Measurements from ENCODE around the gene ZBED2. TPM values are rescaled to one million over a fixed set of nuclear protein-coding genes. Genes with fewer than 3 reads are reported as not detected.

The ZBED2 gene
- total and polyA plus RNA-seq, 2 experiments from 2014 or later, result not detected

DNA sequence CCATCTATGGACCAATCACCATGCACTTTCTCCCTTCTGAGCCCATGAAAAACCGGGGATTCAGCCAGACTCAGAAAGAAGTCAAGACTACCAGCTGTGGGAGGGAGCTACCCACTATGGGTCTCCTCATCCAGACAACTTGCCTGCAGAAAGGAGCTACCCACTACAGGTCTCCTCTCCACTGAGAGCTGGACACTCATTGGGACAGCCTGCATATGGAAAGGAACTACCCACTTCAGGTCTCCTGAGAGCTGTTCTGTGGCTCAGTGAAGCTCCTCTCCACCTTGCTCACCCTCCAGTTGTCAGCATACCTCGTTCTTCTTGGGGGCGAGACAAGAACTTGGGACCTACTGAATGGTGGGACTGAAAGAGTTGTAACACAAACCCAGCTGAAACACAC lies 22.3 kb upstream of the ZBED2 start:
- no peak overlapping the region for H3K27ac ChIP-seq (ENCODE audit: low read depth)
- H3K9me3 Mint-ChIP-seq, result peaks cover 23% of the 10 kb centered on the region
- TF ChIP-seq POLR2AphosphoS5 (IDR thresholded peaks at IDR 0.05; ENCODE audit: low read depth) (no peak), EZH2 (IDR thresholded peaks at IDR 0.05; ENCODE audit: low read depth, unreplicated experiment) (no peak), ZNF114 (CRISPR knock-in tag; IDR thresholded peaks at IDR 0.05) (no peak)
- H4K20me1 ChIP-seq (replicated peaks; ENCODE audit: insufficient read depth), result no peaks in the 10 kb centered on the region
- no peak overlapping the region for H3K27ac Mint-ChIP-seq
- H3K4me3 Mint-ChIP-seq, result no peak overlapping the region
- H3K4me1 ChIP-seq (ENCODE audit: insufficient read depth), result no peaks in the 10 kb centered on the region
- no peak overlapping the region for H3K4me2 ChIP-seq
- H3K9me2 ChIP-seq (ENCODE audit: insufficient read depth), result no peaks in the 10 kb centered on the region
- H2AFZ ChIP-seq, result no peak overlapping the region
- no peaks in the 10 kb centered on the region for H3K4me1 Mint-ChIP-seq
- H3F3A ChIP-seq (replicated peaks; ENCODE audit: low read depth), result no peaks in the 10 kb centered on the region
- H3K4me3 ChIP-seq, result no peak overlapping the region
- ATAC-seq (no peak), DNase-seq (ENCODE audit: low spot score) (no peak)
- peaks cover 6% of the 10 kb centered on the region; the same call in 1 of the 2 replicates for H3K36me3 ChIP-seq (ENCODE audit: insufficient read depth)
- peaks cover 10% of the 10 kb centered on the region for H3K36me3 Mint-ChIP-seq (ENCODE audit: low read depth)
- no peaks in the 10 kb centered on the region for H3K27me3 ChIP-seq (ENCODE audit: insufficient read depth)
- H3K79me2 ChIP-seq (replicated peaks; ENCODE audit: insufficient read depth), result no peaks in the 10 kb centered on the region
- H3K27me3 Mint-ChIP-seq (ENCODE audit: insufficient read depth, low read depth, poor library complexity), result peaks cover 1% of the 10 kb centered on the region

DNA sequence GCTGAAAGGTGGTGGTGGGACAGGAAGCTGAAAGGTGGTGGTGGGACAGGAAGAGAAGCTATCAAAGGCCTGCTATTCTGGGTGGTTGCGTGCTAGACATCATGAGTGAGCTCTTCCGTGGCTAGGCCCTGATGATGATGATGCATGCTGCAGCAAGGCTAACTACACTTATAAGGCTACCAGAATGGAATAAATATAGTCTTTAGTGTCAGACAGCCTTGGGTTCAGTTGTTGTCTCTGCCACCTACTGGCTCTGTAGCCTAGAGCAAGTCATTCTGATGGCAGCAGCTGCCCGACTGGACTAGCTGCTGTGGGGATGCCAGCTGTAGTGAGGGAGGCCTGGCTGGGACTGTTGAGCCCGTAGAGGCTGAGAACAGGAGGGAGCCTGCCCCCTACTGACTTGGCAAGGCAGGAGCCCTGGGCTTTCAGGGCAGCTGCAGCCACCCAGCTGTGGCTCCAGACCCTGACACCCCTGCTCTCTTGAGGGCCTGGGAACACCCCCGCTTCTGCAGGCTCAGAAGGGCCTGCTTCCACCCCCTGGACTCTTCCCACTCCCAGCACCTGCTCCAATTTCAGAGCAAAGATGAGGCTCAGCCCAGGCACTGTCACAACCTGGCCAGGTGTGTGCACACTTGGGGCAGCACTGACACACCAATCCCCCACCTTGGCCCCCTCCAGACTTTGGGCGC lies 21.4 kb upstream of the ZBED2 start:
- no peak for DNase-seq (ENCODE audit: low spot score)
- H3K4me1 ChIP-seq (ENCODE audit: insufficient read depth), result no peaks in the 10 kb centered on the region
- H3K9me2 ChIP-seq (ENCODE audit: insufficient read depth), result no peaks in the 10 kb centered on the region
- H4K20me1 ChIP-seq (replicated peaks; ENCODE audit: insufficient read depth), result no peaks in the 10 kb centered on the region
- H3K4me2 ChIP-seq, result no peak overlapping the region
- Mint-ChIP-seq H3K9me3 (peaks cover 23% of the 10 kb centered on the region), H3K27ac (no peak overlapping the region), H3K27me3 (ENCODE audit: insufficient read depth, low read depth, poor library complexity) (peaks cover 1% of the 10 kb centered on the region), H3K4me1 (no peaks in the 10 kb centered on the region), H3K36me3 (ENCODE audit: low read depth) (peaks cover 10% of the 10 kb centered on the region), H3K4me3 (no peak overlapping the region)
- ATAC-seq, result no peak
- H2AFZ ChIP-seq, result no peak overlapping the region
- no peaks in the 10 kb centered on the region for H3K79me2 ChIP-seq (replicated peaks; ENCODE audit: insufficient read depth)
- no peaks in the 10 kb centered on the region for H3F3A ChIP-seq (replicated peaks; ENCODE audit: low read depth)
- no peaks in the 10 kb centered on the region for H3K27me3 ChIP-seq (ENCODE audit: insufficient read depth)
- H3K4me3 ChIP-seq, result no peak overlapping the region
- H3K36me3 ChIP-seq (ENCODE audit: insufficient read depth), result peaks cover 6% of the 10 kb centered on the region; the same call in 1 of the 2 replicates
- H3K27ac ChIP-seq (ENCODE audit: low read depth), result no peak overlapping the region
- TF ChIP-seq CTCF (conservative IDR thresholded peaks at IDR 0.05; ENCODE audit: low read depth in 2 of 2) (no peak), ETS1 (IDR thresholded peaks at IDR 0.05) (no peak), POLR2AphosphoS5 (IDR thresholded peaks at IDR 0.05; ENCODE audit: low read depth) (no peak), EZH2phosphoT487 (IDR thresholded peaks at IDR 0.05; ENCODE audit: unreplicated experiment) (no peak), JUNB (IDR thresholded peaks at IDR 0.05; ENCODE audit: unreplicated experiment) (no peak), REST (IDR thresholded peaks at IDR 0.05; ENCODE audit: unreplicated experiment) (no peak), ZNF114 (CRISPR knock-in tag; IDR thresholded peaks at IDR 0.05) (no peak)

Measured in GM23338 (cell line).